Thyroid gland (tissue), 4 donors: ENCODE data around the gene SLC22A9.

Experiments used
- CTCF ChIP-seq, 6 experiments: fragments of 200-600 bp in 3 of 6; fragments of 450-650 bp in 3 of 6; sonication (generic) in 3 of 6; IDR thresholded peaks; one replicate each; pipeline ENCODE4 v1.5.1; 2016 to 2019; ENCODE audit warnings: antibody characterized with exemption in 6 of 6, mild to moderate bottlenecking in 2 of 6, inconsistent platforms in 1 of 6, moderate library complexity in 1 of 6
- POLR2A ChIP-seq, 2 donors: fragments of 450-650 bp; IDR thresholded peaks; one replicate each; pipeline ENCODE4 v1.6.1; 2017; ENCODE audit warnings: antibody characterized with exemption in 2 of 2, mild to moderate bottlenecking in 2 of 2, moderate library complexity in 1 of 2

GRCh38 chr11:63337070-63337469, 32.5 kb upstream of the SLC22A9 start:
- TF ChIP-seq CTCF (IDR thresholded peaks at IDR 0.05) (no peak), POLR2A (IDR thresholded peaks at IDR 0.05) (no peak)
